GM12878 (cell line): ENCODE data around the gene COL9A2. TPM values are rescaled to one million over a fixed set of nuclear protein-coding genes. Genes with fewer than 3 reads are reported as not detected.

ENCODE experiments used
- ATAC-seq: fragments of 200-7000 bp; cut with Tn5 transposase; 3 replicates; pipeline ENCODE4 v1.9.1; 2020; ENCODE audit warnings: mild to moderate bottlenecking, moderate library complexity
- BruUV-seq: library from RNA; stranded (reverse); fragments of 400-500 nt; replicated peaks from 2 replicates; lab custom pipeline; 2021; lab: Mats Ljungman, UMichigan
- CTCF ChIA-PET: fragments of 300-600 bp; sonication (Branson Sonifier 250); formaldehyde crosslinking; extraction: SDS; loops from one replicate; lab custom pipeline; 2021; ENCODE audit warnings: inconsistent platforms; lab: Yijun Ruan, JAX
- POLR2A ChIA-PET: fragments of 350-600 bp; formaldehyde crosslinking; extraction: SDS; loops from one replicate; lab custom pipeline; 2021; ENCODE audit warnings: inconsistent platforms; lab: Charles Lee
- RAD21 ChIA-PET: fragments of 300-600 bp; sonication (Branson Sonifier 250); formaldehyde crosslinking; loops from one replicate; lab custom pipeline; 2023; ENCODE audit warnings: antibody characterized with exemption; ENCODE audit not compliant: unreplicated experiment; lab: Charles Lee
- SMC1A ChIA-PET: fragments of 300-600 bp; sonication (Branson Sonifier 250); formaldehyde crosslinking; loops from one replicate; lab custom pipeline; 2023; ENCODE audit not compliant: unreplicated experiment, uncharacterized antibody; lab: Charles Lee
- DNase-seq: peaks from one replicate; pipeline ENCODE4 v3.0.0-alpha.2; 2011; ENCODE audit warnings: low read depth, low spot score
- FAIRE-seq: peaks from 3 replicates; lab custom pipeline; 2011; peaks lifted over from hg19 to GRCh38; lab: Jason Lieb, UNC
- H2AFZ ChIP-seq: 2 replicates; pipeline ENCODE4 v1.6.0; 2011; ENCODE audit warnings: low read depth, low read length, control low read depth; ENCODE audit not compliant: control insufficient read depth
- H3K27ac ChIP-seq: 2 replicates; pipeline ENCODE4 v1.5.1; 2011; ENCODE audit warnings: control low read depth; ENCODE audit not compliant: control insufficient read depth, insufficient read depth
- H3K27me3 ChIP-seq, 2 experiments: replicated peaks in 1 of 2; 2 replicates each; pipeline versions ENCODE4 v1.6.0 to v1.6.1; 2011; ENCODE audit warnings: low read length in 1 of 2; ENCODE audit not compliant: control insufficient read depth in 2 of 2, insufficient read depth in 2 of 2
- H3K36me3 ChIP-seq, 2 experiments: 2 replicates each; pipeline ENCODE4 v1.5.1; 2011; ENCODE audit warnings: low read length in 1 of 2; ENCODE audit not compliant: control insufficient read depth in 2 of 2, insufficient read depth in 2 of 2
- H3K4me1 ChIP-seq: 2 replicates; pipeline ENCODE4 v1.6.1; 2011; ENCODE audit warnings: mild to moderate bottlenecking, low read length, moderate library complexity, mixed read lengths; ENCODE audit not compliant: control insufficient read depth, insufficient read depth
- H3K4me2 ChIP-seq: 2 replicates; pipeline ENCODE4 v1.6.0; 2011; ENCODE audit warnings: control low read depth; ENCODE audit not compliant: control insufficient read depth, insufficient read depth
- H3K4me3 ChIP-seq: fragments of 200-600 bp; sonication (generic); 2 replicates; pipeline ENCODE4 v1.5.1; 2016
- H3K79me2 ChIP-seq: 2 replicates; pipeline ENCODE4 v1.6.0; 2011; ENCODE audit warnings: low read length; ENCODE audit not compliant: control insufficient read depth, insufficient read depth
- H3K9ac ChIP-seq: 2 replicates; pipeline ENCODE4 v1.8.0; 2011; ENCODE audit warnings: low read length, control low read depth, mixed read lengths; ENCODE audit not compliant: control insufficient read depth, insufficient read depth
- H3K9me3 ChIP-seq: replicated peaks from 3 replicates; pipeline ENCODE4 v1.5.1; 2011; ENCODE audit warnings: mild to moderate bottlenecking, low read length; ENCODE audit not compliant: control insufficient read depth, insufficient read depth
- H4K20me1 ChIP-seq: 2 replicates; pipeline ENCODE4 v1.6.0; 2011; ENCODE audit not compliant: control insufficient read depth, insufficient read depth
- CBX3 ChIP-seq: fragments of 200-600 bp; sonication (generic); IDR thresholded peaks from 2 replicates; pipeline ENCODE4 v1.6.1; 2016; ENCODE audit warnings: low read depth, borderline replicate concordance
- CHD2 ChIP-seq: IDR thresholded peaks from 2 replicates; pipeline ENCODE4 v1.6.1; 2011; ENCODE audit warnings: low read depth, low read length, improper control_type of control experiment, borderline replicate concordance
- EGR1 ChIP-seq, 2 experiments: IDR thresholded peaks; 1 replicate in 1 of 2; 2 replicates in 1 of 2; pipeline ENCODE4 v1.6.1; 2011 to 2012; ENCODE audit warnings: low read depth in 2 of 2, low read length in 2 of 2, borderline replicate concordance in 1 of 2, mild to moderate bottlenecking in 1 of 2, moderate library complexity in 1 of 2
- ELK1 ChIP-seq: IDR thresholded peaks from 2 replicates; pipeline ENCODE4 v1.6.1; 2012; ENCODE audit warnings: low read depth, low read length, improper control_type of control experiment
- EP300 ChIP-seq, 2 experiments: fragments of 150-350 bp in 1 of 2; IDR thresholded peaks; 2 replicates each; pipeline ENCODE4 v1.6.1; 2011 to 2012; ENCODE audit warnings: low read depth in 2 of 2, low read length in 2 of 2, borderline replicate concordance in 1 of 2, improper control_type of control experiment in 1 of 2, inconsistent platforms in 1 of 2; ENCODE audit not compliant: control insufficient read depth in 1 of 2
- FOS ChIP-seq: IDR thresholded peaks from 3 replicates; pipeline ENCODE4 v1.6.1; 2011; ENCODE audit warnings: borderline replicate concordance; ENCODE audit not compliant: insufficient read length; ENCODE audit errors: extremely low read depth
- HDGF ChIP-seq: fragments of 450-650 bp; IDR thresholded peaks from 2 replicates; pipeline ENCODE4 v1.6.1; 2016; ENCODE audit warnings: antibody characterized with exemption
- IKZF2 ChIP-seq, 2 experiments: fragments of 450-650 bp; IDR thresholded peaks; 2 replicates each; pipeline ENCODE4 v1.6.1; 2017; ENCODE audit warnings: mild to moderate bottlenecking in 2 of 2, moderate library complexity in 2 of 2
- MEF2A ChIP-seq: IDR thresholded peaks from 2 replicates; pipeline ENCODE4 v1.6.1; 2011; ENCODE audit warnings: low read depth, mild to moderate bottlenecking, low read length, moderate library complexity; ENCODE audit not compliant: insufficient read depth
- NFIC ChIP-seq: IDR thresholded peaks from 2 replicates; pipeline ENCODE4 v1.6.1; 2012; ENCODE audit warnings: low read depth, mild to moderate bottlenecking, inconsistent platforms, low read length, moderate library complexity
- NR2C1 ChIP-seq: fragments of 450-650 bp; IDR thresholded peaks from 2 replicates; pipeline ENCODE4 v1.6.1; 2017; ENCODE audit warnings: antibody characterized with exemption, mild to moderate bottlenecking, moderate library complexity
- POLR2AphosphoS5 ChIP-seq: IDR thresholded peaks from 2 replicates; pipeline ENCODE4 v1.6.1; 2011; ENCODE audit warnings: mild to moderate bottlenecking, low read length, inconsistent platforms
- RBBP5 ChIP-seq: fragments of 200-600 bp; sonication (generic); conservative IDR thresholded peaks from 2 replicates; pipeline ENCODE4 v1.6.1; 2016
- SKIL ChIP-seq: fragments of 450-650 bp; IDR thresholded peaks from 2 replicates; pipeline ENCODE4 v1.6.1; 2017; ENCODE audit warnings: mild to moderate bottlenecking, low read depth, inconsistent platforms; ENCODE audit not compliant: poor library complexity, severe bottlenecking
- SREBF2 ChIP-seq: IDR thresholded peaks from 2 replicates; pipeline ENCODE4 v1.6.1; 2012; ENCODE audit warnings: mild to moderate bottlenecking, low read length
- SRF ChIP-seq, 2 experiments: IDR thresholded peaks; 2 replicates each; pipeline ENCODE4 v1.6.1; 2011; ENCODE audit warnings: low read depth in 2 of 2, low read length in 2 of 2, mild to moderate bottlenecking in 1 of 2, moderate library complexity in 1 of 2
- WRNIP1 ChIP-seq: IDR thresholded peaks from 2 replicates; pipeline ENCODE4 v1.6.1; 2011; ENCODE audit warnings: low read depth, low read length, improper control_type of control experiment, borderline replicate concordance
- ZBED1 ChIP-seq: IDR thresholded peaks from 2 replicates; pipeline ENCODE4 v1.6.1; 2016; ENCODE audit warnings: borderline replicate concordance
- ZNF207 ChIP-seq: fragments of 450-650 bp; IDR thresholded peaks from 2 replicates; pipeline ENCODE4 v1.6.1; 2014; ENCODE audit warnings: antibody characterized with exemption, mild to moderate bottlenecking, borderline replicate concordance
- ZNF217 ChIP-seq: fragments of 450-650 bp; IDR thresholded peaks from 2 replicates; pipeline ENCODE4 v1.6.1; 2017; ENCODE audit warnings: antibody characterized with exemption, mild to moderate bottlenecking
- WGBS: methylation state at CpG from one replicate; pipeline ENCODE4 v1.1.6; 2016; ENCODE audit warnings: low lambda C conversion rate; ENCODE audit not compliant: insufficient replicate concordance, insufficient coverage; ENCODE audit errors: missing lambda C conversion rate; 5-methylcytosine and 5-hydroxymethylcytosine counted together
- in situ Hi-C: fragments of 300-500 bp; cut with MboI; formaldehyde crosslinking; loops from 9 replicates; pipeline ENCODE4 v1.14.3; 2018; ENCODE audit warnings: mixed read lengths
- intact Hi-C: fragments of 100-400 bp; cut with micrococcal nuclease; formaldehyde crosslinking; loops from one replicate; pipeline ENCODE4 v1.14.2; 2022; ENCODE audit not compliant: unreplicated experiment
- polyA plus RNA-seq, 11 experiments: library from polyadenylated mRNA; depleted of rRNA in 4 of 11; unstranded in 6 of 11; stranded (reverse) in 5 of 11; fragments of >200 nt; fragmentation: Nextera tagmentation in 4 of 11; fragmentation: Illumina TruSeq in 1 of 11; extraction: Ambion mirVana in 4 of 11; extraction: Trizol in 1 of 11; gene quantifications; 1 replicate in 1 of 11; 2 replicates in 10 of 11; pipeline versions ENCODE4 v1.2.1 to v1.2.3, GENCODE V29; 2011 to 2016; ENCODE audit warnings: inconsistent platforms in 2 of 11, missing spikeins in 2 of 11, low read depth in 1 of 11
- total RNA-seq, 4 experiments: library from RNA; depleted of rRNA in 3 of 4; stranded (reverse); fragments of >200 nt in 3 of 4; fragmentation: Illumina TruSeq in 1 of 4; extraction: Trizol in 1 of 4; gene quantifications; 2 replicates each; pipeline versions ENCODE4 v1.2.1 to v1.2.3, GENCODE V29; 2013 to 2021

The COL9A2 gene
- total and polyA plus RNA-seq, 10 of the 15 experiments (the other 5 are each of a cell fraction or from before 2014, with no cell fraction given) = 3.1 to 63.3 (median 22.4) TPM

- BruUV-seq = TSS peak; percentile 76
- H2AFZ ChIP-seq = peak overlapping the region; percentile 98
- peaks cover 36% of the 10 kb centered on the region for H3K79me2 ChIP-seq
- POLR2A ChIA-PET = interaction anchor here (0.6 to 3.3 kb wide), 2 partner anchors 16 to 592 kb away, joined by 3 to 16 read pairs; no protein-coding TSS in a partner anchor
- SMC1A ChIA-PET = interaction anchor here (1.2 to 1.8 kb wide), 3 partner anchors 11 to 40 kb away, joined by 3 to 9 read pairs (median 5); no protein-coding TSS in a partner anchor
- H3K27ac ChIP-seq = peak overlapping the region; percentile 76
- ATAC-seq (peak; percentile 1; the same call in 1 of the 3 replicates), FAIRE-seq (no peak), DNase-seq (no peak)
- peak overlapping the region; percentile 79 for H3K4me2 ChIP-seq
- H3K9me3 ChIP-seq = no peaks in the 10 kb centered on the region
- in situ Hi-C loops = no loop called here
- H3K9ac ChIP-seq = peak overlapping the region; percentile 90
- WGBS = under 1% methylated on average over 10 of the region's 10 CpGs
- H3K36me3 ChIP-seq = peaks cover 0 to 5% of the 10 kb centered on the region in 2 experiments; a peak in 2 of 4 replicates
- H3K4me3 ChIP-seq = peak overlapping the region; percentile 84
- CTCF ChIA-PET = interaction anchor here (1.0 to 3.8 kb wide), 6 partner anchors 17 to 115 kb away, joined by 3 to 21 read pairs (median 5); no protein-coding TSS in a partner anchor
- H3K4me1 ChIP-seq = peaks cover 8% of the 10 kb centered on the region; the same call in 1 of the 2 replicates
- no peaks in the 10 kb centered on the region for H3K27me3 ChIP-seq
- RAD21 ChIA-PET = interaction anchor here (1.0 to 2.3 kb wide), 3 partner anchors 15 to 105 kb away, joined by 3 to 6 read pairs (median 6); no protein-coding TSS in a partner anchor
- H4K20me1 ChIP-seq = no peaks in the 10 kb centered on the region
- intact Hi-C loops = loop anchor here (1.0 to 10.0 kb wide), 4 partner anchors 26 to 146 kb away; partner anchors contain the start of gene RLF
- TF ChIP-seq FOS (no peak), MEF2A (no peak), POLR2AphosphoS5 (no peak), SKIL (no peak), CBX3 (no peak), EP300 (IDR thresholded peaks at IDR 0.05; ENCODE audit: borderline replicate concordance in 1 of 2, control insufficient read depth in 1 of 2, low read depth in 2 of 2, low read length in 2 of 2) (no peak), EGR1 (IDR thresholded peaks at IDR 0.05; ENCODE audit: borderline replicate concordance in 1 of 2, low read depth in 2 of 2, low read length in 2 of 2) (no peak), IKZF2 (IDR thresholded peaks at IDR 0.05) (no peak), HDGF (no peak), WRNIP1 (no peak), SREBF2 (no peak), ZNF207 (no peak), ZNF217 (no peak), ELK1 (no peak), SRF (IDR thresholded peaks at IDR 0.05; ENCODE audit: low read depth in 2 of 2, low read length in 2 of 2) (no peak), NFIC (no peak), NR2C1 (no peak), RBBP5 (no peak), CHD2 (no peak), ZBED1 (no peak)
Observed at GRCh38 chr1:40258445-40258769, 58.7 kb downstream of the COL9A2 start.
